ENCODE results near the gene TAF10.

The TAF10 gene

GRCh38 chr11:6612213-6613041, at the start of gene TAF10:
TAF10 (minus strand) TSS chr11:6612216; CDS start chr11:6612189, 27 bp downstream.
- DNase-seq: peak; percentile 53 to 97 (median 92)

- DNase-seq: no peak
These were observed 48.7 kb upstream of the TAF10 start for GRCh38 chr11:6660712-6661111.

- DNase-seq: no peak
These were observed 46.6 kb upstream of the TAF10 start for GRCh38 chr11:6658647-6659046.

- DNase-seq: no peak
These were observed 45.3 kb upstream of the TAF10 start for GRCh38 chr11:6657346-6657745.

- DNase-seq: no peak
These were observed 44.9 kb upstream of the TAF10 start for GRCh38 chr11:6656936-6657335.

GRCh38 chr11:6656584-6656915, 44.5 kb upstream of the TAF10 start:
- DNase-seq: no peak

- peak in 4 of 58 donors; percentile 9 to 55 (median 34) for DNase-seq
These were observed 44.0 kb upstream of the TAF10 start, which contains the start of gene DCHS1 for GRCh38 chr11:6655790-6656583. DCHS1 (minus strand) TSS chr11:6655809; CDS start chr11:6641613, 14,196 bp downstream.

GRCh38 chr11:6655020-6655789, 43.2 kb upstream of the TAF10 start:
- peak in 7 of 58 donors; percentile 43 to 56 (median 51) for DNase-seq

GRCh38 chr11:6654281-6655019, 42.4 kb upstream of the TAF10 start:
- peak in 19 of 58 donors; percentile 18 to 72 (median 46) for DNase-seq

GRCh38 chr11:6653656-6654055, 41.6 kb upstream of the TAF10 start:
- DNase-seq: no peak

- no peak for DNase-seq
These were observed 41.1 kb upstream of the TAF10 start for GRCh38 chr11:6653097-6653496.

GRCh38 chr11:6652182-6652581, 40.2 kb upstream of the TAF10 start:
- no peak for DNase-seq

- DNase-seq: no peak
These were observed 39.0 kb upstream of the TAF10 start for GRCh38 chr11:6650980-6651379.

GRCh38 chr11:6650104-6650503, 38.1 kb upstream of the TAF10 start:
- no peak for DNase-seq

GRCh38 chr11:6648501-6648900, 36.5 kb upstream of the TAF10 start:
- no peak for DNase-seq

- DNase-seq: no peak
These were observed 35.8 kb upstream of the TAF10 start for GRCh38 chr11:6647836-6648235.

- peak in 2 of 58 donors; percentile 9 to 12 for DNase-seq
These were observed 35.1 kb upstream of the TAF10 start for GRCh38 chr11:6646918-6647679.

GRCh38 chr11:6646576-6646917, 34.5 kb upstream of the TAF10 start:
- DNase-seq: no peak

GRCh38 chr11:6646071-6646470, 34.1 kb upstream of the TAF10 start:
- no peak for DNase-seq

GRCh38 chr11:6642957-6643356, 30.9 kb upstream of the TAF10 start:
- DNase-seq: no peak
